Heart left ventricle (tissue), 16 donors: ENCODE measurements around the gene MRC2. TPM values are rescaled to one million over a fixed set of nuclear protein-coding genes. Genes with fewer than 3 reads are reported as not detected.

ENCODE experiments used
- ATAC-seq, 4 donors: fragments of 200-7000 bp; cut with Tn5 transposase; one replicate each; pipeline ENCODE4 v1.9.1; 2020 to 2022; ENCODE audit warnings: moderate library complexity in 4 of 4, mild to moderate bottlenecking in 3 of 4, moderate number of reproducible peaks in 1 of 4
- DNase-seq, 5 donors: peaks; one replicate each; pipeline ENCODE4 v3.0.0-alpha.2; 2020
- H3K27ac ChIP-seq, 12 donors: fragments of 200-600 bp; sonication (generic) in 4 of 12; one replicate each; pipeline versions ENCODE4 v1.5.0 to v1.8.0; 2016 to 2022; ENCODE audit warnings: mild to moderate bottlenecking in 2 of 12
- H3K27me3 ChIP-seq, 9 donors: fragments of 200-600 bp; sonication (generic) in 2 of 9; one replicate each; pipeline versions ENCODE4 v1.5.1 to v1.8.0; 2016 to 2022; ENCODE audit warnings: mild to moderate bottlenecking in 3 of 9
- H3K36me3 ChIP-seq, 9 donors: fragments of 200-600 bp; sonication (generic) in 2 of 9; one replicate each; pipeline versions ENCODE4 v1.5.0 to v1.8.0; 2018 to 2022; ENCODE audit warnings: mild to moderate bottlenecking in 2 of 9
- H3K4me1 ChIP-seq, 12 donors: fragments of 200-600 bp; sonication (generic) in 4 of 12; one replicate each; pipeline versions ENCODE4 v1.5.0 to v1.8.0; 2016 to 2022; ENCODE audit warnings: mild to moderate bottlenecking in 3 of 12
- H3K4me3 ChIP-seq, 12 donors: fragments of 200-600 bp; sonication (generic) in 4 of 12; one replicate each; pipeline versions ENCODE4 v1.5.0 to v1.8.0; 2017 to 2022; ENCODE audit warnings: mild to moderate bottlenecking in 9 of 12, moderate library complexity in 4 of 12
- H3K9me3 ChIP-seq, 12 donors: fragments of 200-600 bp; sonication (generic) in 4 of 12; one replicate each; pipeline versions ENCODE4 v1.5.0 to v1.8.0; 2016 to 2022; ENCODE audit warnings: mild to moderate bottlenecking in 1 of 12
- POLR2A ChIP-seq, 2 donors: fragments of 450-650 bp; IDR thresholded peaks; one replicate each; pipeline ENCODE4 v1.6.1; 2017; ENCODE audit warnings: antibody characterized with exemption in 2 of 2, mild to moderate bottlenecking in 2 of 2, moderate library complexity in 2 of 2
- WGBS, 4 donors: extraction: QIAGEN DNeasy Blood & Tissue Kit in 2 of 4; methylation state at CpG; one replicate each; pipeline versions ENCODE4 v1.1.5 to v1.1.7; 2013 to 2018; 5-methylcytosine and 5-hydroxymethylcytosine counted together
- intact Hi-C, 10 donors: fragments of 100-400 bp; cut with DNase I; formaldehyde crosslinking; loops; one replicate each; pipeline versions ENCODE4 v1.11.1 to v1.14.2; 2022
- polyA plus RNA-seq, 2 donors: library from polyadenylated mRNA; stranded (reverse); fragments of 200-250 nt; gene quantifications; one replicate each; pipeline ENCODE4 v1.2.3, GENCODE V29; 2013
- total RNA-seq, 9 donors: library from RNA; depleted of rRNA in 2 of 9; stranded (reverse); fragments of >200 nt in 2 of 9; fragmentation: NEBNext Ultra II Directional in 3 of 9; extraction: Animal tissue kit (Norgen Biotek cat#: 25700) in 3 of 9; gene quantifications; one replicate each; pipeline versions ENCODE4 v1.1.0 to v1.2.4, GENCODE V29; 2016 to 2023
- TF ChIP-seq, protein P1 (sequence below), 12 donors: fragments of 200-600 bp; sonication (generic) in 4 of 12; IDR thresholded peaks; one replicate each; pipeline versions ENCODE4 v1.5.0 to v1.8.0; 2018 to 2022; ENCODE audit warnings: antibody characterized with exemption in 12 of 12, mild to moderate bottlenecking in 5 of 12
- donor health status: ischemic (EF 13 %, LVEDD 7.1; RV severe dilation, severe dysfunction).
- donor health status: healthy with polysubstance abuse.
- donor health status: DM: no; HTN: yes; CAD: no.
- donor health status: DM: no; HTN: no; CAD: no.
- donor health status: ischemic (EF 25% LVEDD 6.9; RV normal size, moderate dysfunction).
- donor health status: ischemic (EF 25% LVEDD 5.7; RV mildly dilated, moderate dysfunction).
- donor health status: healthy.
- donor health status: DM: yes; HTN: yes; CAD: no.
- donor health status: ischemic (EF 35%, LVEDD 5.7; RV mildly dilated, moderate dysfunction).
- donor health status: nonischemic (EF 11% LVEDD 7.7; RV severe dilation, severe dysfunction).
- donor health status: DM: yes; HTN: yes; CAD: no.
- donor health status: PGD.
- donor health status: ischemic (EF 29% LVEDD 5.4; RV normal size, mild dysfunction).
- donor health status: nonischemic (EF 23%, LVEDD 6.1; RV moderate dilation, normal function).

The MRC2 gene
- total and polyA plus RNA-seq, 11 donors: 13.1 to 50.8 (median 21.0) TPM

DNA sequence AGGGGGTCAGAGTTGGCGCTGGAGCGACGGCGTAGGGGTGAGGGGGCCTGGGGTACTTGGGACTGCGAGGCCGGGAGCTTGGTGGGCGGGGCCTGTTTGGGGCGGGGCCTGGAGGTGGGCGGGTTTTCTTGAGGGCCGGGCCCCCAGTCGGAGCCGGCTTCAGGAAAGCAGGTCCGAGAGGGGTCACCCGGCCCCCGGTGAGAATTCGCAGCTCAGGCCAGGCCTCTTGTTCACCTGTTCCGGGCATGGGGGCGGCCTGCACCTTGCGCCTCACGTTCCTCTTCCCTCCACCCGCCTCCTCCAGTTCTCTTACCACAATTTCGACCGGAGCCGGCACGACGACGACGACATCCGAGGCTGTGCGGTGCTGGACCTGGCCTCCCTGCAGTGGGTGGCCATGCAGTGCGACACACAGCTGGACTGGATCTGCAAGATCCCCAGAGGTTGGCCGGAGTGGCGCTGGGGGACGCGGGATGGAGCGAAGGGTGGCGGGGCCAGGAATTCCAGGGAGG is 52.5 kb downstream of the MRC2 start:
- intact Hi-C loops: loop anchor here in 4 of 10 donors (5.0 to 10.0 kb wide), 3 partner anchors 285 to 725 kb away; partner anchors contain the start of gene TANC2 (in 1 of the 4)
- H3K9me3 ChIP-seq: no peaks in the 10 kb centered on the region
- DNase-seq (peak in 1 of 5 donors; percentile 54), ATAC-seq (no peak)
- 84 to 91% (median 86%) methylated on average over 34 to 37 of the region's 37 CpGs for WGBS, 4 donors
- H3K36me3 ChIP-seq: peaks cover 0 to 68% (median 13%) of the 10 kb centered on the region in 9 donors
- no peak overlapping the region for H3K27ac ChIP-seq
- no peak overlapping the region for H3K4me3 ChIP-seq
- H3K27me3 ChIP-seq: no peaks in the 10 kb centered on the region
- TF ChIP-seq, protein P1, sequence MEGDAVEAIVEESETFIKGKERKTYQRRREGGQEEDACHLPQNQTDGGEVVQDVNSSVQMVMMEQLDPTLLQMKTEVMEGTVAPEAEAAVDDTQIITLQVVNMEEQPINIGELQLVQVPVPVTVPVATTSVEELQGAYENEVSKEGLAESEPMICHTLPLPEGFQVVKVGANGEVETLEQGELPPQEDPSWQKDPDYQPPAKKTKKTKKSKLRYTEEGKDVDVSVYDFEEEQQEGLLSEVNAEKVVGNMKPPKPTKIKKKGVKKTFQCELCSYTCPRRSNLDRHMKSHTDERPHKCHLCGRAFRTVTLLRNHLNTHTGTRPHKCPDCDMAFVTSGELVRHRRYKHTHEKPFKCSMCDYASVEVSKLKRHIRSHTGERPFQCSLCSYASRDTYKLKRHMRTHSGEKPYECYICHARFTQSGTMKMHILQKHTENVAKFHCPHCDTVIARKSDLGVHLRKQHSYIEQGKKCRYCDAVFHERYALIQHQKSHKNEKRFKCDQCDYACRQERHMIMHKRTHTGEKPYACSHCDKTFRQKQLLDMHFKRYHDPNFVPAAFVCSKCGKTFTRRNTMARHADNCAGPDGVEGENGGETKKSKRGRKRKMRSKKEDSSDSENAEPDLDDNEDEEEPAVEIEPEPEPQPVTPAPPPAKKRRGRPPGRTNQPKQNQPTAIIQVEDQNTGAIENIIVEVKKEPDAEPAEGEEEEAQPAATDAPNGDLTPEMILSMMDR (IDR thresholded peaks at IDR 0.05): no peak
- TF ChIP-seq POLR2A (IDR thresholded peaks at IDR 0.05): no peak
- H3K4me1 ChIP-seq: no peaks in the 10 kb centered on the region

DNA sequence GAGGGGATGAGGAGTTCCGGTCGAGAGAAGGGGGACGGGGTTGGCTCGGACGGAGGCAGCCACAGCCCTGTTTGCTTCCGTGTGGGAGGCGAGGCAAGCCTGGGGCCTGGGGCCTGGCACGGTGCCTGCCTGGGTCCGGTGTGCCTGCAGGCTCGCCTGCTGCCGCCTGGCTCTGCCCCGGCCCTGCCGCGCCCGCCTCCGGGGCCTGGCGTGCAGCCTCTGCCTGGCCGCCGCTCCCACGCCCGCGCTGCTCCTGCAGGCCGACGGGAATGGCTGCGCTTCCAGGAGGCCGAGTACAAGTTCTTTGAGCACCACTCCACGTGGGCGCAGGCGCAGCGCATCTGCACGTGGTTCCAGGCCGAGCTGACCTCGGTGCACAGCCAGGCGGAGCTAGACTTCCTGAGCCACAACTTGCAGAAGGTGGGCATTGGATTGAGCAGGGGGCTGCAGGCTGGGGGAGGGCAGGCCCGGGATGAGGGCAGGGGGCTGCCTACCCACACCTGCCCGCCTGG is 53.1 kb downstream of the MRC2 start:
- no peaks in the 10 kb centered on the region for H3K4me1 ChIP-seq
- 82 to 90% (median 88%) methylated on average over 36 of the region's 36 CpGs for WGBS, 4 donors
- intact Hi-C loops: no loop called here
- peaks cover 0 to 68% (median 13%) of the 10 kb centered on the region in 9 donors for H3K36me3 ChIP-seq
- no peak overlapping the region for H3K4me3 ChIP-seq
- no peak overlapping the region for H3K27ac ChIP-seq
- ATAC-seq (no peak), DNase-seq (no peak)
- H3K27me3 ChIP-seq: no peaks in the 10 kb centered on the region
- H3K9me3 ChIP-seq: no peaks in the 10 kb centered on the region
- no peak for TF ChIP-seq POLR2A (IDR thresholded peaks at IDR 0.05)
- TF ChIP-seq, protein P1 (IDR thresholded peaks at IDR 0.05): no peak

- H3K27me3 ChIP-seq: no peaks in the 10 kb centered on the region
- intact Hi-C loops: no loop called here
- ATAC-seq (no peak), DNase-seq (peak in 1 of 5 donors; percentile 43)
- H3K4me1 ChIP-seq: no peaks in the 10 kb centered on the region
- no peaks in the 10 kb centered on the region for H3K9me3 ChIP-seq
- 93 to 97% (median 95%) methylated on average over 14 to 17 of the region's 17 CpGs for WGBS, 4 donors
- H3K36me3 ChIP-seq: peaks cover 0 to 67% (median 13%) of the 10 kb centered on the region in 9 donors
- no peak for TF ChIP-seq POLR2A (IDR thresholded peaks at IDR 0.05)
- TF ChIP-seq, protein P1 (IDR thresholded peaks at IDR 0.05): no peak
- no peak overlapping the region for H3K4me3 ChIP-seq
- no peak overlapping the region for H3K27ac ChIP-seq
These were observed 53.8 kb downstream of the MRC2 start for GRCh38 chr17:62681061-62681938.

DNA sequence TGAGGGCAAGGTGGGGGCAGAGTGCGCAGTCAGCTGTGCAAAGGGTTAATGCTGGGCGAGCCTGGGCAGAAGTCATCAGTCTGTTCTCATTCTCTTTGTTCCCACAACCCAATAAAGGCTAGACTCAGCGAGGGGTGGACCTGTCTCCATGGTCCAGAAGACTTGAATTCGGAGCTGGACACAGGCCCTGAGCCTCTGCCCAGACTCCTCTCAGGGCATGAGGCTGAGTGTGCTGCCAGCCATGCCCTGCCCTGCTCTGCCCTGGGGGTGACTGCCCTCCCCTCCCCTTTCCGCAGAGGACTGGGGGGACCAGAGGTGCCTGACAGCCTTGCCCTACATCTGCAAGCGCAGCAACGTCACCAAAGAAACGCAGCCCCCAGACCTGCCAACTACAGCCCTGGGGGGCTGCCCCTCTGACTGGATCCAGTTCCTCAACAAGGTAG is 54.5 kb downstream of the MRC2 start:
- no peak overlapping the region for H3K27ac ChIP-seq

More for the DNA sequence above, 54.5 kb downstream of the MRC2 start:
- Histone ChIP-seq H3K4me1 (no peaks in the 10 kb centered on the region), H3K27me3 (no peaks in the 10 kb centered on the region), H3K4me3 (no peak overlapping the region), H3K9me3 (no peaks in the 10 kb centered on the region), H3K36me3 (peaks cover 0 to 67% (median 13%) of the 10 kb centered on the region in 9 donors)
- peak in 1 of 5 donors; percentile 15 for DNase-seq
- WGBS, 4 donors: 91 to 97% (median 96%) methylated on average over 4 to 8 of the region's 8 CpGs
- TF ChIP-seq, protein P1 (IDR thresholded peaks at IDR 0.05): no peak
- no peak for TF ChIP-seq POLR2A (IDR thresholded peaks at IDR 0.05)
- intact Hi-C loops: no loop called here
- peak in 1 of 4 donors; percentile 18 for ATAC-seq
